HG03442 (cell line): ENCODE measurements around the gene TTLL11.

ENCODE experiments used
- ATAC-seq: cut with Tn5 transposase; IDR thresholded peaks from one replicate; pipeline ENCODE4 v1.9.1; 2021; ENCODE audit warnings: mild to moderate bottlenecking, moderate library complexity; ENCODE audit not compliant: unreplicated experiment

Gene TTLL11

GRCh38 chr9:121946465-121946864 is 146.6 kb downstream of the TTLL11 start:
- ATAC-seq = no peak

- no peak for ATAC-seq
Observed at GRCh38 chr9:121945849-121946248, 147.3 kb downstream of the TTLL11 start.

- no peak for ATAC-seq
Observed at GRCh38 chr9:121945281-121945680, 147.8 kb downstream of the TTLL11 start.

GRCh38 chr9:121944711-121945191 is 148.4 kb downstream of the TTLL11 start:
- no peak for ATAC-seq

- ATAC-seq = no peak
Observed at GRCh38 chr9:121943463-121943862, 149.6 kb downstream of the TTLL11 start.

GRCh38 chr9:121942866-121943382 is 150.2 kb downstream of the TTLL11 start:
- no peak for ATAC-seq

- no peak for ATAC-seq
Observed at GRCh38 chr9:121942313-121942712, 150.8 kb downstream of the TTLL11 start.

GRCh38 chr9:121939643-121940042 is 153.5 kb downstream of the TTLL11 start:
- ATAC-seq = no peak

- ATAC-seq = no peak
Observed at GRCh38 chr9:121938621-121939020, 154.5 kb downstream of the TTLL11 start.

GRCh38 chr9:121937240-121937639 is 155.9 kb downstream of the TTLL11 start:
- no peak for ATAC-seq

GRCh38 chr9:121935739-121936138 is 157.4 kb downstream of the TTLL11 start:
- ATAC-seq = no peak

GRCh38 chr9:121930956-121931355 is 162.2 kb downstream of the TTLL11 start:
- ATAC-seq = no peak

GRCh38 chr9:121929893-121930875 is 162.9 kb downstream of the TTLL11 start:
- no peak for ATAC-seq

GRCh38 chr9:121927636-121928035 is 165.5 kb downstream of the TTLL11 start:
- no peak for ATAC-seq

- no peak for ATAC-seq
Observed at GRCh38 chr9:121927081-121927480, 166.0 kb downstream of the TTLL11 start.

GRCh38 chr9:121926351-121926801 is 166.7 kb downstream of the TTLL11 start:
- ATAC-seq = no peak

- ATAC-seq = no peak
Observed at GRCh38 chr9:121925935-121926334, 167.2 kb downstream of the TTLL11 start.

- ATAC-seq = no peak
Observed at GRCh38 chr9:121924700-121925099, 168.4 kb downstream of the TTLL11 start.

- ATAC-seq = no peak
Observed at GRCh38 chr9:121921444-121921843, 171.7 kb downstream of the TTLL11 start.

GRCh38 chr9:121917375-121918335 is 175.5 kb downstream of the TTLL11 start:
- ATAC-seq = no peak

GRCh38 chr9:121915304-121915625 is 177.8 kb downstream of the TTLL11 start:
- no peak for ATAC-seq
